Right lobe of liver (tissue), 4 donors: ENCODE measurements around the gene ALS2CL.

Experiments
- CTCF ChIP-seq, 4 donors: fragments of 200-600 bp in 3 of 4; fragments of 450-650 bp in 1 of 4; IDR thresholded peaks; one replicate each; pipeline versions ENCODE4 v1.5.1 to v1.8.0; 2016 to 2022; ENCODE audit warnings: antibody characterized with exemption in 4 of 4, mild to moderate bottlenecking in 2 of 4
- POLR2A ChIP-seq: fragments of 450-650 bp; IDR thresholded peaks from one replicate; pipeline ENCODE4 v1.6.1; 2017; ENCODE audit warnings: antibody characterized with exemption, mild to moderate bottlenecking
- donor health status: DM: no; HTN: no; CAD: no.
- donor health status: DM: no; HTN: no; CAD: no.
- donor health status: DM: no; HTN: yes; CAD: no.

GRCh38 chr3:46677411-46677726 is 16.1 kb downstream of the ALS2CL start:
- TF ChIP-seq CTCF (IDR thresholded peaks at IDR 0.05), result no peak
- no peak for TF ChIP-seq POLR2A
